NB4 (cell line): ENCODE data around the gene LMTK3.

ENCODE experiments used
- POLR2A ChIP-seq: IDR thresholded peaks from 2 replicates; pipeline ENCODE4 v1.6.1; 2011; ENCODE audit warnings: mild to moderate bottlenecking; ENCODE audit not compliant: insufficient read length; ENCODE audit errors: extremely low read depth
- TF ChIP-seq, protein P1 (sequence below): IDR thresholded peaks from one replicate; pipeline ENCODE4 v1.5.1; 2012; ENCODE audit warnings: low read depth, low read length
- TF ChIP-seq, protein P2 (sequence below): IDR thresholded peaks from 2 replicates; pipeline ENCODE4 v1.6.1; 2011; ENCODE audit warnings: low read depth, low read length

DNA sequence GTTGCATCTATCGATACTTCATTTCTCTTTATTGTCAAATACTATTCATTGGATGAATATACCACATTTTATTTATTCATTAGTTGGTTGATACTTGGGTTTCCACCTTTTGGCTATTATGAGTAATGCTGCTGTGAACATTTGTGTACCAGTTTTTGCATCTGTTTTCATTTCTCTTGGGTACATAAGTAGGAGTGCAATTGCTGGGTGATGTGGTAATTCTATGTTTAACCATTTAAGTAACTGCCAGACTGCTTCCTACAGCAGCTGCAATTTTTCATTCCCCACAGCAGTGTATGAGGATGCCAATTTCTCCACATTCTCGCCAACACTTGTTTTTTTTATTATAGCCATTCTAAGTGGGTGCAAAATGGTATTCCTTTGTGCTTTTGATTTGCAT is 53.6 kb downstream of the LMTK3 start:
- no peak for TF ChIP-seq POLR2A
- TF ChIP-seq, protein P1, sequence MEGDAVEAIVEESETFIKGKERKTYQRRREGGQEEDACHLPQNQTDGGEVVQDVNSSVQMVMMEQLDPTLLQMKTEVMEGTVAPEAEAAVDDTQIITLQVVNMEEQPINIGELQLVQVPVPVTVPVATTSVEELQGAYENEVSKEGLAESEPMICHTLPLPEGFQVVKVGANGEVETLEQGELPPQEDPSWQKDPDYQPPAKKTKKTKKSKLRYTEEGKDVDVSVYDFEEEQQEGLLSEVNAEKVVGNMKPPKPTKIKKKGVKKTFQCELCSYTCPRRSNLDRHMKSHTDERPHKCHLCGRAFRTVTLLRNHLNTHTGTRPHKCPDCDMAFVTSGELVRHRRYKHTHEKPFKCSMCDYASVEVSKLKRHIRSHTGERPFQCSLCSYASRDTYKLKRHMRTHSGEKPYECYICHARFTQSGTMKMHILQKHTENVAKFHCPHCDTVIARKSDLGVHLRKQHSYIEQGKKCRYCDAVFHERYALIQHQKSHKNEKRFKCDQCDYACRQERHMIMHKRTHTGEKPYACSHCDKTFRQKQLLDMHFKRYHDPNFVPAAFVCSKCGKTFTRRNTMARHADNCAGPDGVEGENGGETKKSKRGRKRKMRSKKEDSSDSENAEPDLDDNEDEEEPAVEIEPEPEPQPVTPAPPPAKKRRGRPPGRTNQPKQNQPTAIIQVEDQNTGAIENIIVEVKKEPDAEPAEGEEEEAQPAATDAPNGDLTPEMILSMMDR = no peak
- TF ChIP-seq, protein P2, sequence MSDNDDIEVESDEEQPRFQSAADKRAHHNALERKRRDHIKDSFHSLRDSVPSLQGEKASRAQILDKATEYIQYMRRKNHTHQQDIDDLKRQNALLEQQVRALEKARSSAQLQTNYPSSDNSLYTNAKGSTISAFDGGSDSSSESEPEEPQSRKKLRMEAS = no peak
